ENCODE measurements around the gene ROBO1.

ROBO1 gene

DNA sequence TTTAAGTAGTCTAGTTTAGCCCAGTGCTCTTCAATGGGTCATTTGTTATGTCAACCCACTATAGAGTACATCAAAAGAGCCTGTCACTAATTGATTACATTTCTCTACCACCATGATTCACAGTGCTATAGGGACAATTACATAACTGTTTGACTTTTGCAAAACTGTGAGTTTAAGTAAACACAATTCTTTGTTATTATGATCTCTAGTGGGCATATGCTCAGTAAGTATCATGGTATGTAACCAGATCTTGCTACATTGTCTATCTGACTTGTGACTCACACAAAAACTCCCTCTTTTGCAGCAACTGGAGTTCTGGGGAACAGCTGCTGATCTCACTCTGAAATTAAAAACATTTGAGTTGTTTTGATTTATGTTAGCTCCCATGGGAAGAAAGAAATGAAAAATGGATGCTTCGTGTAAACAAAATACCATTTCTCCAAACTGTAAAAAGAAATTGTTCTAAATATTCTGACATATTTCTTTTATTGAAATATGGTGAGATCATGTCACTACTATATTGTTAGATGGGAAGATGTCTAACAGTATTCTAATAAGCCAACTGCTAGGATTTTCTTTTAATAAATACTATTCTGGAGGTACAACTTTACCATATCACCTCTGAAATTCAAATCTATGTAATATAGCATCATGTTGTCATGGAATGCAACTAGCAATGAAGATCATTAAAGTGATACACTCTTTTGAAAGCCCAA, 470.4 kb downstream of the ROBO1 start:
- DNase-seq, result no peak

DNA sequence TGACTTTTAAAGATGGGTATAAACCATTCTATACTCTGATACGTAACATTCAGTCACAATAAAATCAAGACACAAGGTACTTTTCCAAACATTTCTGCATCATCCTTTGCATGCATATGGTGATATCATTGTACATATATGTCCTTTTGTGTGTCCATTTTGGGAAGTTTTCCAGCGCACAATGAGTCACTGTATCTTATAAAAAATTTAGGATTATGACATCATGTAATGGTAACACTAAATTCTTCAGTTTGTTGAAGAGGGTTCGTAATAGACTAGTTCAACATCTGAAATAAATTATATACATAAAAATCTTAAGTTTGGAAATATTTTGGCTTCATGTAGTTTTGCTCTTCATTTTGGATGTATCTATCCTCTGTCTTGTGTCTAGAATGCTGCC, 480.9 kb downstream of the ROBO1 start:
- DNase-seq, result no peak

- DNase-seq, result no peak
These were observed 481.9 kb downstream of the ROBO1 start for GRCh38 chr3:79285871-79286270.

- DNase-seq, result no peak
These were observed 482.4 kb downstream of the ROBO1 start for GRCh38 chr3:79285380-79285779.

DNA sequence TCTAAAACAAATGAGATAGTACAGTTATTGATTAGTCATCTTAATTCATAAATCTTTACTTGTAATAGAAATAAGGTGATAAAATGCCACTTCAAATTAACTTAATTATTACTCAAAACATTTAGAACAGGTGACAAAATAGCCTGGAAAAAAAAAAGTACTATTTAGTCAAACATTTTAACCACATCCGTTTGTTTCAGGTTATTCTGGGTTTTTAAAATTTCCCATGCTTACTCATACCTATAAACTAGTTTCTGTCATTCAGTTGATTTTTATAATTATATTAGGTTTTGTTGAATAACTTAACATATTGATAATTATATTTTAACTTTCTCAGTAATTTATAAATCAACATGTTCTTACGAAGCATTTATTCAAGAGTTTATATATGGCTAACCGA, 483.0 kb downstream of the ROBO1 start:
- no peak for DNase-seq

GRCh38 chr3:79278681-79279080, 489.1 kb downstream of the ROBO1 start:
- no peak for DNase-seq

GRCh38 chr3:79268422-79268821, 499.4 kb downstream of the ROBO1 start:
- DNase-seq, result no peak

GRCh38 chr3:79264892-79265291, 502.9 kb downstream of the ROBO1 start:
- no peak for DNase-seq

- no peak for DNase-seq
These were observed 504.4 kb downstream of the ROBO1 start for GRCh38 chr3:79263423-79263822.

- no peak for DNase-seq
These were observed 509.3 kb downstream of the ROBO1 start for GRCh38 chr3:79258479-79258878.

DNA sequence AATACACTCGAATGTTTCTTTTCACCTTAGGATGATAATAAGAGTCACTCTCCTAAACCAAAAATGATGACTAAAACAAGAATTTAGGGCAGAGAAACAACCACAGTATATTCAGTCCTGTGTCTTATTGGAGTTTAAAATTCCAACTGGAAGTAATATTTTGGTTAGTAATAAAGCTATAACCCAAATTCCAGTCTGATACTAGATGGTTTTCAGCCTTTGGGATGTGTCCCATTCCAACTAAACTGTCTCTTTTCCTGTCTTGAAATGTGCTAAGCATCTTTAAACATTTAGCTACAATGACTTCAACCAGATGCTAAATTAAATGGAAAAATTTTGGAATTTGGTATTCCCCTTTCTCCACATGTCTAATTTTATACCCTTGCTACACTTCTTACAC, 510.0 kb downstream of the ROBO1 start:
- DNase-seq, result no peak

- DNase-seq, result no peak
These were observed 512.1 kb downstream of the ROBO1 start for GRCh38 chr3:79255702-79256101.

GRCh38 chr3:79255292-79255691, 512.5 kb downstream of the ROBO1 start:
- DNase-seq, result no peak

GRCh38 chr3:79253704-79254103, 514.1 kb downstream of the ROBO1 start:
- DNase-seq, result no peak

GRCh38 chr3:79253271-79253670, 514.5 kb downstream of the ROBO1 start:
- no peak for DNase-seq

DNA sequence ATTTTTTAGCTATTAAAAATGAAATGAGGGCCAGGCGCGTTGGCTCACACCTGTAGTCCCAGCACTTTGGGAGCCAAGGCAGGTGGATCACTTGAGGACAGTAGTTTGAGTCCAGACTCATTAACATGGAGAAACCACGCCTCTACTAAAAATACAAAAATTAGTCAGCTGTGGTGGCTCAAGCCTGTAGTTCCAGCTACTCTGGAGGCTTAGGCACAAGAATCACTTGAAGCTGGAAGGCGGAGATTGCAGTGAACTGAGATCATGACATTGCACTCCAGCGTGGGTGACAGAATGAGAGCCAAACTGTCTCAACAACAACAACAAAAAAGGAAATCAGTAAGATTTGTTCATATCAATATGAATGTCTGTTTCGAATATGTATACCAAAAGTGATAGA, 517.1 kb downstream of the ROBO1 start:
- no peak for DNase-seq

DNA sequence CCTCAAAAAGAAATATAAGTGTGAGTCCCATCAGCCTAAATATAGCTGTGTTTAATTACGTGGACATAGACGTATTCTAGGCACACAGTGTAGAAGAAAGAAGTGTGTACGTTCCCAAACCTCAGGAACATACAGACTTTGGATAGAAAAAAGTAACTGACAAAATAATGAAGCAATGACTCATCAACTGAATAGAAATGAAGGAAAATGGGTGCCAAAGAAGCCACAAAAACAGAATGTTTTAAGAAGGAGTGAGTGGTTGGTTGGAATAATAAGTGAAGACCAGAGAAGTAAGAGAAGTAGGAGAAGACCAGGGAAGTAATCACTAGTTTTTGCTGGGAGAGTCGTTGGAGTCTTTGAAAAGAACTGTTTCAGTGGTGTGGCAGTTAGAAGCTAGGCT, 518.1 kb downstream of the ROBO1 start:
- DNase-seq, result no peak

GRCh38 chr3:79247725-79248043, 520.1 kb downstream of the ROBO1 start:
- no peak for DNase-seq

GRCh38 chr3:79246875-79247724, 520.7 kb downstream of the ROBO1 start:
- no peak for DNase-seq

GRCh38 chr3:79245284-79246138, 522.3 kb downstream of the ROBO1 start:
- DNase-seq, result no peak

GRCh38 chr3:79236496-79236895, 531.3 kb downstream of the ROBO1 start:
- DNase-seq, result no peak

DNA sequence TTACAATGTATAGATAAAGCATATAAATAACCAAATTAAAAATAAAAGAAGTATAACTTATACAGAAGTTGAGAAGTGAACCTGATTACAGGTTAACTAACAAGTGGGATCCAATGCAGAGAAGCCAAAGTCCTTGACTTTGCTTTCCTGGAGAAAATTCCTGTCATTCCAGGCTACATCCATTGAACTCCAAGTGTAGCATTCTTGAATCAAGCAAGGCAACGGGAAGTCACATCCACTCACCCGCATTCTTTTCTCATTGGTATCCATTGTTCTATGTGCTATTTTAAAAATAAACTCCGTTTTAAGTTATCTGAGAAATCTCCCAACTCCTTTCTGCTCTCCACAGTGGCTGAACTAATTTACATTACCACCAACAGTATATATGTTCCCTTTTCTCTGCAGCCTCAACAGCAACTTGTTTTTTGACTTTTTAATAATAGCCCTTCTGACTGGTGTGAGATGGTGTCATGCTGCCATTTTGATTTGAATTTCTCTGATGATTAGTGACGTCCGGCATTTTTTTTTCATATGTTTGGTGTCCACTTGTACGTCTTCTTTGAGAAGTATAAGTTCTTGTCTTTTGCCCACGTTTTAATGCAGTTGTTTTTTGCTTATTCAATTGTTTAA, 534.3 kb downstream of the ROBO1 start:
- DNase-seq, result no peak

DNA sequence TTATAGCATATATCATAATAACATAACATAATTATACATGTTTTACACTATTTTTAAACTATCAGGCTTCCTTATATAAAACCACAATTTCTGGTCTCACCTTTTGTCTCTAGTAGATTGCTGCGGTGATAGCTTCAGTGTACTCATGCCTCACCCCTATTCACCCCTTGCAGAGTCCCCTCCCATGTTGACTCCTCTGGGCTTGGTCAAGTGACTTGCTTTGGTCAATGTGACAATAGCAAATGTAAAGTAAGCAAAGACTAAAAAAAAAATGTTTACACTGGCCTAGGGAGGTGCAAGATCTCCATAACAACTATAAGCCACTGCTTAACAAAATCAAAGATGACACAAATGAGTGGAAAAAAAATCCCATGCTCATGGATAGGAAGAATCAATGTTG, 537.5 kb downstream of the ROBO1 start:
- DNase-seq, result no peak

All from hematopoietic multipotent progenitor cell treated with erythropoietin and hydrocortisone succinate and interleukin-3 and kit ligand, for 6 days (in vitro differentiated cells).